ENCODE measurements around the gene CRIP2.

Gene CRIP2

GRCh38 chr14:105445901-105446845 is 28.4 kb upstream of the CRIP2 start:
- no peak for DNase-seq

- DNase-seq: no peak
These were observed 27.6 kb upstream of the CRIP2 start for GRCh38 chr14:105446971-105447370.

GRCh38 chr14:105447651-105448640 is 26.7 kb upstream of the CRIP2 start:
- DNase-seq: no peak

- DNase-seq: no peak
These were observed 25.9 kb upstream of the CRIP2 start for GRCh38 chr14:105448706-105449111.

- no peak for DNase-seq
These were observed 25.1 kb upstream of the CRIP2 start for GRCh38 chr14:105449276-105450122.

GRCh38 chr14:105450123-105450505 is 24.5 kb upstream of the CRIP2 start:
- DNase-seq: no peak

GRCh38 chr14:105450864-105451720 is 23.5 kb upstream of the CRIP2 start:
- no peak for DNase-seq

GRCh38 chr14:105452963-105453362 is 21.7 kb upstream of the CRIP2 start:
- no peak for DNase-seq

GRCh38 chr14:105453847-105454246 is 20.8 kb upstream of the CRIP2 start:
- no peak for DNase-seq

- no peak for DNase-seq
These were observed 19.5 kb upstream of the CRIP2 start for GRCh38 chr14:105455086-105455640.

GRCh38 chr14:105455766-105456660 is 18.6 kb upstream of the CRIP2 start:
- DNase-seq: no peak

GRCh38 chr14:105456736-105457617 is 17.6 kb upstream of the CRIP2 start:
- DNase-seq: no peak

- no peak for DNase-seq
These were observed 16.6 kb upstream of the CRIP2 start for GRCh38 chr14:105458010-105458409.

GRCh38 chr14:105458571-105458970 is 16.1 kb upstream of the CRIP2 start:
- DNase-seq: no peak

- DNase-seq: no peak
These were observed 14.5 kb upstream of the CRIP2 start for GRCh38 chr14:105460116-105460515.

GRCh38 chr14:105460616-105461015 is 14.0 kb upstream of the CRIP2 start:
- DNase-seq: no peak

GRCh38 chr14:105461903-105462302 is 12.7 kb upstream of the CRIP2 start:
- no peak for DNase-seq

GRCh38 chr14:105464501-105464900 is 10.1 kb upstream of the CRIP2 start:
- no peak for DNase-seq

Measured in SHP77 treated with DMSO at 0.1 percent for 48 hours (cell line).